GM23338 (cell line): ENCODE results near the gene POLA1. TPM values are rescaled to one million over a fixed set of nuclear protein-coding genes. Genes with fewer than 3 reads are reported as not detected.

Experiments used
- ATAC-seq: fragments of 200-7000 bp; cut with Tn5 transposase; 3 replicates; pipeline ENCODE4 v1.9.1; 2020
- DNase-seq: peaks from one replicate; pipeline ENCODE4 v3.0.0-alpha.2; 2015; ENCODE audit warnings: low spot score
- H2AFZ ChIP-seq: fragments of 200-600 bp; sonication (generic); 2 replicates; pipeline ENCODE4 v1.8.0; 2016; ENCODE audit warnings: antibody characterized with exemption, mild to moderate bottlenecking, moderate library complexity
- H3F3A ChIP-seq: fragments of 200-600 bp; sonication (generic); replicated peaks from 2 replicates; pipeline ENCODE4 v1.8.0; 2017; ENCODE audit warnings: antibody characterized with exemption, mixed run types, low read depth
- H3K27ac ChIP-seq: fragments of 200-600 bp; sonication (generic); 2 replicates; pipeline ENCODE4 v1.6.1; 2016; ENCODE audit warnings: low read depth
- H3K27me3 ChIP-seq: fragments of 200-600 bp; sonication (generic); 2 replicates; pipeline ENCODE4 v1.8.0; 2016; ENCODE audit warnings: mild to moderate bottlenecking, mixed run types, moderate library complexity; ENCODE audit not compliant: insufficient read depth
- H3K36me3 ChIP-seq: fragments of 200-600 bp; sonication (generic); 2 replicates; pipeline ENCODE4 v1.8.0; 2016; ENCODE audit warnings: mild to moderate bottlenecking; ENCODE audit not compliant: insufficient read depth
- H3K4me1 ChIP-seq: fragments of 200-600 bp; sonication (generic); 2 replicates; pipeline ENCODE4 v1.8.0; 2016; ENCODE audit warnings: mild to moderate bottlenecking, moderate library complexity; ENCODE audit not compliant: insufficient read depth
- H3K4me2 ChIP-seq: fragments of 200-600 bp; sonication (generic); 2 replicates; pipeline ENCODE4 v1.7.1; 2017; ENCODE audit warnings: mixed run types
- H3K4me3 ChIP-seq: fragments of 200-600 bp; sonication (generic); 2 replicates; pipeline ENCODE4 v1.6.1; 2016; ENCODE audit warnings: mixed run types
- H3K79me2 ChIP-seq: fragments of 200-600 bp; sonication (generic); replicated peaks from 2 replicates; pipeline ENCODE4 v1.8.0; 2017; ENCODE audit warnings: mild to moderate bottlenecking; ENCODE audit not compliant: insufficient read depth
- H3K9me2 ChIP-seq: fragments of 200-600 bp; sonication (generic); 2 replicates; pipeline ENCODE4 v1.8.0; 2017; ENCODE audit not compliant: insufficient read depth
- H4K20me1 ChIP-seq: fragments of 200-600 bp; sonication (generic); replicated peaks from 2 replicates; pipeline ENCODE4 v1.8.0; 2017; ENCODE audit warnings: mild to moderate bottlenecking; ENCODE audit not compliant: insufficient read depth
- H3K27ac Mint-ChIP-seq: 2 replicates; pipeline ENCODE4 v1.8.0; 2020; ENCODE audit warnings: inconsistent platforms, mild to moderate bottlenecking, moderate library complexity, mixed read lengths
- H3K27me3 Mint-ChIP-seq: 3 replicates; pipeline ENCODE4 v1.8.0; 2022; ENCODE audit warnings: low read depth, mild to moderate bottlenecking, moderate library complexity, mixed read lengths, inconsistent platforms; ENCODE audit not compliant: insufficient read depth, poor library complexity
- H3K36me3 Mint-ChIP-seq: 3 replicates; pipeline ENCODE4 v1.8.0; 2021; ENCODE audit warnings: low read depth, mild to moderate bottlenecking, inconsistent platforms, moderate library complexity, mixed read lengths
- H3K4me1 Mint-ChIP-seq: 3 replicates; pipeline ENCODE4 v1.8.0; 2020; ENCODE audit warnings: mild to moderate bottlenecking, inconsistent platforms, mixed read lengths
- H3K4me3 Mint-ChIP-seq: 3 replicates; pipeline ENCODE4 v1.8.0; 2021; ENCODE audit warnings: moderate library complexity, mild to moderate bottlenecking, inconsistent platforms, mixed read lengths
- H3K9me3 Mint-ChIP-seq: 3 replicates; pipeline ENCODE4 v1.8.0; 2020; ENCODE audit warnings: moderate library complexity, mild to moderate bottlenecking, inconsistent platforms, mixed read lengths
- CREB1 ChIP-seq: fragments of 250-450 bp; sonication (Bioruptor Pico); IDR thresholded peaks from 2 replicates; pipeline ENCODE4 v1.5.0; 2020; ENCODE audit warnings: low read depth, mild to moderate bottlenecking, moderate library complexity
- EZH2 ChIP-seq: fragments of 200-600 bp; sonication (generic); IDR thresholded peaks from one replicate; pipeline ENCODE4 v1.8.0; 2017; ENCODE audit warnings: antibody characterized with exemption, mild to moderate bottlenecking, low read depth; ENCODE audit not compliant: unreplicated experiment
- EZH2phosphoT487 ChIP-seq: fragments of 200-600 bp; sonication (generic); IDR thresholded peaks from one replicate; pipeline ENCODE4 v1.8.1; 2018; ENCODE audit warnings: antibody characterized with exemption; ENCODE audit not compliant: unreplicated experiment
- JUNB ChIP-seq: IDR thresholded peaks from one replicate; pipeline ENCODE4 v1.6.1; 2016; ENCODE audit warnings: antibody characterized with exemption; ENCODE audit not compliant: unreplicated experiment
- NANOG ChIP-seq: IDR thresholded peaks from 2 replicates; pipeline ENCODE4 v1.6.1; 2016; ENCODE audit warnings: antibody characterized with exemption, borderline replicate concordance
- POLR2AphosphoS5 ChIP-seq: IDR thresholded peaks from 2 replicates; pipeline ENCODE4 v1.6.1; 2016; ENCODE audit warnings: antibody characterized with exemption, low read depth
- STAT1 ChIP-seq: IDR thresholded peaks from one replicate; pipeline ENCODE4 v1.6.1; 2016; ENCODE audit warnings: antibody characterized with exemption; ENCODE audit not compliant: unreplicated experiment
- ZNF114 ChIP-seq: fragments of 250-450 bp; sonication (Bioruptor Pico); IDR thresholded peaks from 2 replicates; pipeline ENCODE4 v1.5.0; 2020; ENCODE audit warnings: mild to moderate bottlenecking, moderate library complexity
- ZNF331 ChIP-seq: fragments of 250-450 bp; sonication (Bioruptor Pico); IDR thresholded peaks from 2 replicates; pipeline ENCODE4 v1.5.0; 2020; ENCODE audit warnings: low read depth, mild to moderate bottlenecking, moderate library complexity
- polyA plus RNA-seq: library from polyadenylated mRNA; unstranded; fragments of >200 nt; fragmentation: Nextera tagmentation; extraction: Ambion mirVana; gene quantifications from 2 replicates; pipeline ENCODE4 v1.2.1, GENCODE V29; 2016
- total RNA-seq: library from RNA; depleted of rRNA; stranded (reverse); fragments of >200 nt; shearing (Covaris generic); gene quantifications from 2 replicates; pipeline ENCODE4 v1.2.3, GENCODE V29; 2014
- TF ChIP-seq, protein P1 (sequence below): IDR thresholded peaks from one replicate; pipeline ENCODE4 v1.6.1; 2018; ENCODE audit warnings: antibody characterized with exemption; ENCODE audit not compliant: unreplicated experiment
- TF ChIP-seq, protein P2 (sequence below): IDR thresholded peaks from 2 replicates; pipeline ENCODE4 v1.6.1; 2016; ENCODE audit warnings: antibody characterized with exemption
- TF ChIP-seq, protein P3 (sequence below): fragments of 250-450 bp; sonication (Bioruptor Pico); IDR thresholded peaks from 2 replicates; pipeline ENCODE4 v1.5.0; 2020; ENCODE audit warnings: mild to moderate bottlenecking, moderate library complexity

Gene POLA1
- total and polyA plus RNA-seq, 2 experiments from 2014 or later, result 12.6 to 36.6 TPM

DNA sequence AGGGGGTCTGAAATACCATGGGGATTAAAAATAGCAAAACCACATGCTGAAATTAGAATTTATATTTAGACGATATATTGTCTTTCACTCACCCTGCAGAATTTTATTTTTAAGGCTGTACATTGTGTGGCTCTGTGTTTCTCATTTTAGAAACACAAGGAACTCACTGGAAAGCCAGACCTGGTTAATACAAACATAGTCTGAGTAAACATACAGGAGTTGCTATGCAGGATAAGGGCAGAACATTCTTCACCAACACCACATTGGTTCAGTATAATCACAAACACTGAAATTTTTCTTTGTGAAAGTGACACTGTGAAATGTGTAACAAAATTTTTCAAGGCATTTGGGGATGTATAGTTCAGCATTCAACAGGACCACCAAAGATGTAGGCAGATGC is 206.5 kb downstream of the POLA1 start:
- Histone ChIP-seq H3K79me2 (no peaks in the 10 kb centered on the region), H3K27ac (no peak overlapping the region), H3K27me3 (no peaks in the 10 kb centered on the region), H3K36me3 (no peaks in the 10 kb centered on the region), H3K4me3 (no peak overlapping the region), H2AFZ (no peak overlapping the region), H3K4me2 (no peak overlapping the region), H3F3A (no peaks in the 10 kb centered on the region), H3K9me2 (no peaks in the 10 kb centered on the region), H3K4me1 (peaks cover 17% of the 10 kb centered on the region), H4K20me1 (no peaks in the 10 kb centered on the region)
- ATAC-seq (no peak), DNase-seq (no peak)
- Mint-ChIP-seq H3K9me3 (no peaks in the 10 kb centered on the region), H3K27ac (no peak overlapping the region), H3K27me3 (no peaks in the 10 kb centered on the region), H3K4me1 (peaks cover 16% of the 10 kb centered on the region), H3K4me3 (no peak overlapping the region), H3K36me3 (no peaks in the 10 kb centered on the region)
- TF ChIP-seq, protein P1, sequence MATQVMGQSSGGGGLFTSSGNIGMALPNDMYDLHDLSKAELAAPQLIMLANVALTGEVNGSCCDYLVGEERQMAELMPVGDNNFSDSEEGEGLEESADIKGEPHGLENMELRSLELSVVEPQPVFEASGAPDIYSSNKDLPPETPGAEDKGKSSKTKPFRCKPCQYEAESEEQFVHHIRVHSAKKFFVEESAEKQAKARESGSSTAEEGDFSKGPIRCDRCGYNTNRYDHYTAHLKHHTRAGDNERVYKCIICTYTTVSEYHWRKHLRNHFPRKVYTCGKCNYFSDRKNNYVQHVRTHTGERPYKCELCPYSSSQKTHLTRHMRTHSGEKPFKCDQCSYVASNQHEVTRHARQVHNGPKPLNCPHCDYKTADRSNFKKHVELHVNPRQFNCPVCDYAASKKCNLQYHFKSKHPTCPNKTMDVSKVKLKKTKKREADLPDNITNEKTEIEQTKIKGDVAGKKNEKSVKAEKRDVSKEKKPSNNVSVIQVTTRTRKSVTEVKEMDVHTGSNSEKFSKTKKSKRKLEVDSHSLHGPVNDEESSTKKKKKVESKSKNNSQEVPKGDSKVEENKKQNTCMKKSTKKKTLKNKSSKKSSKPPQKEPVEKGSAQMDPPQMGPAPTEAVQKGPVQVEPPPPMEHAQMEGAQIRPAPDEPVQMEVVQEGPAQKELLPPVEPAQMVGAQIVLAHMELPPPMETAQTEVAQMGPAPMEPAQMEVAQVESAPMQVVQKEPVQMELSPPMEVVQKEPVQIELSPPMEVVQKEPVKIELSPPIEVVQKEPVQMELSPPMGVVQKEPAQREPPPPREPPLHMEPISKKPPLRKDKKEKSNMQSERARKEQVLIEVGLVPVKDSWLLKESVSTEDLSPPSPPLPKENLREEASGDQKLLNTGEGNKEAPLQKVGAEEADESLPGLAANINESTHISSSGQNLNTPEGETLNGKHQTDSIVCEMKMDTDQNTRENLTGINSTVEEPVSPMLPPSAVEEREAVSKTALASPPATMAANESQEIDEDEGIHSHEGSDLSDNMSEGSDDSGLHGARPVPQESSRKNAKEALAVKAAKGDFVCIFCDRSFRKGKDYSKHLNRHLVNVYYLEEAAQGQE, result no peak
- TF ChIP-seq, protein P2, sequence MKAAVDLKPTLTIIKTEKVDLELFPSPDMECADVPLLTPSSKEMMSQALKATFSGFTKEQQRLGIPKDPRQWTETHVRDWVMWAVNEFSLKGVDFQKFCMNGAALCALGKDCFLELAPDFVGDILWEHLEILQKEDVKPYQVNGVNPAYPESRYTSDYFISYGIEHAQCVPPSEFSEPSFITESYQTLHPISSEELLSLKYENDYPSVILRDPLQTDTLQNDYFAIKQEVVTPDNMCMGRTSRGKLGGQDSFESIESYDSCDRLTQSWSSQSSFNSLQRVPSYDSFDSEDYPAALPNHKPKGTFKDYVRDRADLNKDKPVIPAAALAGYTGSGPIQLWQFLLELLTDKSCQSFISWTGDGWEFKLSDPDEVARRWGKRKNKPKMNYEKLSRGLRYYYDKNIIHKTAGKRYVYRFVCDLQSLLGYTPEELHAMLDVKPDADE, result no peak
- TF ChIP-seq POLR2AphosphoS5, result no peak
- no peak for TF ChIP-seq STAT1
- no peak for TF ChIP-seq NANOG
- no peak for TF ChIP-seq ZNF331
- no peak for TF ChIP-seq CREB1 (CRISPR knock-in tag)
- no peak for TF ChIP-seq JUNB
- TF ChIP-seq ZNF114, result no peak
- TF ChIP-seq EZH2, result no peak

DNA sequence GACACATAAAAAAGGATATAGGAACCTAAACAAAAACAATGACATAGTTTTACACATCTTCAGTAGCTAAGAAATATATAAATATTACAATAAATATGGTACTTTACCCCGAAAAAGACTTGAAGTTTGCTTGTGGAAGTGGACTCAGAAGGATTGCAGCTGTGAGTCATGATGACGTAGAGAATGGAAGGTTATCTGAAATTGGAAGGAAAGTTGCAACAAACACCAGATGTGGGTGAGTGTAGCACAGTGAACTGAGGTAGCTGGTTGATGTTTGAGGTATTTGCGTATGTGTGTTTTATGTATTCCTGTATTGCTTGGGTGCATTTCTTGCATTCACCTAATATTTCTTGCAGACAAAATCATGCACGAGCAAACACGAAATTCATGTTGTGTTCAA is 209.1 kb downstream of the POLA1 start:
- Histone ChIP-seq H3K36me3 (no peaks in the 10 kb centered on the region), H3K79me2 (no peaks in the 10 kb centered on the region), H3K27ac (no peak overlapping the region), H3K4me2 (no peak overlapping the region), H2AFZ (no peak overlapping the region), H4K20me1 (no peaks in the 10 kb centered on the region), H3K4me3 (no peak overlapping the region), H3K9me2 (no peaks in the 10 kb centered on the region), H3F3A (no peaks in the 10 kb centered on the region), H3K4me1 (peaks cover 15% of the 10 kb centered on the region), H3K27me3 (no peaks in the 10 kb centered on the region)
- Mint-ChIP-seq H3K27ac (no peak overlapping the region), H3K27me3 (no peaks in the 10 kb centered on the region), H3K9me3 (no peaks in the 10 kb centered on the region; the same call in 2 of the 3 replicates), H3K4me1 (peaks cover 13% of the 10 kb centered on the region), H3K36me3 (peaks cover 2% of the 10 kb centered on the region; the same call in 2 of the 3 replicates), H3K4me3 (no peak overlapping the region)
- ATAC-seq (no peak), DNase-seq (no peak)
- TF ChIP-seq CREB1 (CRISPR knock-in tag), result no peak
- TF ChIP-seq EZH2phosphoT487, result no peak
- TF ChIP-seq, protein P3, sequence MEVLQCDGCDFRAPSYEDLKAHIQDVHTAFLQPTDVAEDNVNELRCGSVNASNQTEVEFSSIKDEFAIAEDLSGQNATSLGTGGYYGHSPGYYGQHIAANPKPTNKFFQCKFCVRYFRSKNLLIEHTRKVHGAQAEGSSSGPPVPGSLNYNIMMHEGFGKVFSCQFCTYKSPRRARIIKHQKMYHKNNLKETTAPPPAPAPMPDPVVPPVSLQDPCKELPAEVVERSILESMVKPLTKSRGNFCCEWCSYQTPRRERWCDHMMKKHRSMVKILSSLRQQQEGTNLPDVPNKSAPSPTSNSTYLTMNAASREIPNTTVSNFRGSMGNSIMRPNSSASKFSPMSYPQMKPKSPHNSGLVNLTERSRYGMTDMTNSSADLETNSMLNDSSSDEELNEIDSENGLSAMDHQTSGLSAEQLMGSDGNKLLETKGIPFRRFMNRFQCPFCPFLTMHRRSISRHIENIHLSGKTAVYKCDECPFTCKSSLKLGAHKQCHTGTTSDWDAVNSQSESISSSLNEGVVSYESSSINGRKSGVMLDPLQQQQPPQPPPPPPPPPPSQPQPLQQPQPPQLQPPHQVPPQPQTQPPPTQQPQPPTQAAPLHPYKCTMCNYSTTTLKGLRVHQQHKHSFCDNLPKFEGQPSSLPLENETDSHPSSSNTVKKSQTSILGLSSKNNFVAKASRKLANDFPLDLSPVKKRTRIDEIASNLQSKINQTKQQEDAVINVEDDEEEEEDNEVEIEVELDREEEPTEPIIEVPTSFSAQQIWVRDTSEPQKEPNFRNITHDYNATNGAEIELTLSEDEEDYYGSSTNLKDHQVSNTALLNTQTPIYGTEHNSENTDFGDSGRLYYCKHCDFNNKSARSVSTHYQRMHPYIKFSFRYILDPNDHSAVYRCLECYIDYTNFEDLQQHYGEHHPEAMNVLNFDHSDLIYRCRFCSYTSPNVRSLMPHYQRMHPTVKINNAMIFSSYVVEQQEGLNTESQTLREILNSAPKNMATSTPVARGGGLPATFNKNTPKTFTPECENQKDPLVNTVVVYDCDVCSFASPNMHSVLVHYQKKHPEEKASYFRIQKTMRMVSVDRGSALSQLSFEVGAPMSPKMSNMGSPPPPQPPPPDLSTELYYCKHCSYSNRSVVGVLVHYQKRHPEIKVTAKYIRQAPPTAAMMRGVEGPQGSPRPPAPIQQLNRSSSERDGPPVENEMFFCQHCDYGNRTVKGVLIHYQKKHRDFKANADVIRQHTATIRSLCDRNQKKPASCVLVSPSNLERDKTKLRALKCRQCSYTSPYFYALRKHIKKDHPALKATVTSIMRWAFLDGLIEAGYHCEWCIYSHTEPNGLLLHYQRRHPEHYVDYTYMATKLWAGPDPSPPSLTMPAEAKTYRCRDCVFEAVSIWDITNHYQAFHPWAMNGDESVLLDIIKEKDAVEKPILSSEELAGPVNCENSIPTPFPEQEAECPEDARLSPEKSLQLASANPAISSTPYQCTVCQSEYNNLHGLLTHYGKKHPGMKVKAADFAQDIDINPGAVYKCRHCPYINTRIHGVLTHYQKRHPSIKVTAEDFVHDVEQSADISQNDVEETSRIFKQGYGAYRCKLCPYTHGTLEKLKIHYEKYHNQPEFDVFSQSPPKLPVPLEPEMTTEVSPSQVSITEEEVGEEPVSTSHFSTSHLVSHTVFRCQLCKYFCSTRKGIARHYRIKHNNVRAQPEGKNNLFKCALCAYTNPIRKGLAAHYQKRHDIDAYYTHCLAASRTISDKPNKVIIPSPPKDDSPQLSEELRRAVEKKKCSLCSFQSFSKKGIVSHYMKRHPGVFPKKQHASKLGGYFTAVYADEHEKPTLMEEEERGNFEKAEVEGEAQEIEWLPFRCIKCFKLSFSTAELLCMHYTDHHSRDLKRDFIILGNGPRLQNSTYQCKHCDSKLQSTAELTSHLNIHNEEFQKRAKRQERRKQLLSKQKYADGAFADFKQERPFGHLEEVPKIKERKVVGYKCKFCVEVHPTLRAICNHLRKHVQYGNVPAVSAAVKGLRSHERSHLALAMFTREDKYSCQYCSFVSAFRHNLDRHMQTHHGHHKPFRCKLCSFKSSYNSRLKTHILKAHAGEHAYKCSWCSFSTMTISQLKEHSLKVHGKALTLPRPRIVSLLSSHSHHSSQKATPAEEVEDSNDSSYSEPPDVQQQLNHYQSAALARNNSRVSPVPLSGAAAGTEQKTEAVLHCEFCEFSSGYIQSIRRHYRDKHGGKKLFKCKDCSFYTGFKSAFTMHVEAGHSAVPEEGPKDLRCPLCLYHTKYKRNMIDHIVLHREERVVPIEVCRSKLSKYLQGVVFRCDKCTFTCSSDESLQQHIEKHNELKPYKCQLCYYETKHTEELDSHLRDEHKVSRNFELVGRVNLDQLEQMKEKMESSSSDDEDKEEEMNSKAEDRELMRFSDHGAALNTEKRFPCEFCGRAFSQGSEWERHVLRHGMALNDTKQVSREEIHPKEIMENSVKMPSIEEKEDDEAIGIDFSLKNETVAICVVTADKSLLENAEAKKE (CRISPR knock-in tag), result no peak
- TF ChIP-seq JUNB, result no peak
